Measurements from ENCODE around the gene SYT2.

DNA sequence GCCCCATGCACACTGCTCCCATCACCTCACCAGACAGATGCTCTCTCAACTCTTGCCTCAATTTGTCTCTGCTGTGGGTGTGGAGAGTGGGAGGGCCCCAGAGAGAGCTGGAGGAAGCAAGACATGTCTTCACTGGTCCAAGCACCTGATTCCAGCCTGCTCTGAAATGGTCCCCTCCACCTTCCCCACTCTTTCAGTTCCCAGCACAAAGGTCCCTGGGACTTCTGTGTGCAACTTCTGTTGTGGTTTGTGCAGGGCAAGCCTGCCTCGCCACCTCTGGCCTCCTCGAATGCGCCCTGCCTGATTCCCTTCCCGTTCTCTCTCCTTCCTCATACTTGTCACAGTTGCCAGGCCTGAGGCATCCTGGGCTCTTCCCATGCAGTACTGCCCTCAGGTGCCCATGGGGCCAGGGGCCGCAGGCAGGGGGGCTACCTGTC is 119.3 kb downstream of the SYT2 start:
- TF ChIP-seq POLR2A (IDR thresholded peaks at IDR 0.05; ENCODE audit: low read length) (no peak), GATA1 (IDR thresholded peaks at IDR 0.05; ENCODE audit: low read depth, low read length) (no peak)

Data from erythroblast (primary cell).